Omental fat pad (tissue), 4 donors: ENCODE measurements around the gene GRB14. TPM values are rescaled to one million over a fixed set of nuclear protein-coding genes. Genes with fewer than 3 reads are reported as not detected.

Experiments used
- ATAC-seq: fragments of 150-250 bp; one replicate; pipeline ENCODE4 v1.9.1; 2016; ENCODE audit warnings: mild to moderate bottlenecking, moderate library complexity; ENCODE audit not compliant: low FRiP score
- DNase-seq: peaks from one replicate; pipeline ENCODE4 v3.0.0-alpha.2; 2019; ENCODE audit warnings: low spot score
- total RNA-seq, 4 donors: library from RNA; depleted of rRNA; stranded (reverse); fragments of >200 nt; gene quantifications; one replicate each; pipeline ENCODE4 v1.1.0, GENCODE V29; 2016
- TF ChIP-seq, protein P1 (sequence below), 3 donors: fragments of 450-650 bp; IDR thresholded peaks; one replicate each; pipeline ENCODE4 v1.5.1; 2016 to 2017; ENCODE audit warnings: antibody characterized with exemption in 3 of 3, mild to moderate bottlenecking in 3 of 3, moderate library complexity in 2 of 3

Gene GRB14
- total RNA-seq, 4 donors from 2014 or later: 4.5 to 7.4 (median 5.3) TPM

DNA sequence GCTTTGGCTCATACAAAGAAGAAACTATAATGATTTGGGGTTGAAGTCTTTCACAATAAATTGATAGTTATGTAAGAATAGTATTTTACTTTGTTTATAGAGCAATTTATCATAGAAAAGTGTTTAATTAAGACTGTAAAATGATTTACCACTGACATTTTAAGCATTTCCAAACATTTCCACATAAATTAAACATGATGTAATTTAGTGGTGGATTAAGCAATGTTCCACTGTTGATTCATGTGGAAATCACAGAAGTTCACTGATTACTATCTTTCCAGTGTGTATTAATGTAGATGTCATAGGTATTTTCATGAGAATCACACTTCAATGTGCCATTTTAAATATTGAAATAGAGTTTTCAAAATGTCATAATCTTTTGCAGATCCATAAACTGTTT, 40.1 kb upstream of the GRB14 start:
- no peak for DNase-seq
- TF ChIP-seq, protein P1, sequence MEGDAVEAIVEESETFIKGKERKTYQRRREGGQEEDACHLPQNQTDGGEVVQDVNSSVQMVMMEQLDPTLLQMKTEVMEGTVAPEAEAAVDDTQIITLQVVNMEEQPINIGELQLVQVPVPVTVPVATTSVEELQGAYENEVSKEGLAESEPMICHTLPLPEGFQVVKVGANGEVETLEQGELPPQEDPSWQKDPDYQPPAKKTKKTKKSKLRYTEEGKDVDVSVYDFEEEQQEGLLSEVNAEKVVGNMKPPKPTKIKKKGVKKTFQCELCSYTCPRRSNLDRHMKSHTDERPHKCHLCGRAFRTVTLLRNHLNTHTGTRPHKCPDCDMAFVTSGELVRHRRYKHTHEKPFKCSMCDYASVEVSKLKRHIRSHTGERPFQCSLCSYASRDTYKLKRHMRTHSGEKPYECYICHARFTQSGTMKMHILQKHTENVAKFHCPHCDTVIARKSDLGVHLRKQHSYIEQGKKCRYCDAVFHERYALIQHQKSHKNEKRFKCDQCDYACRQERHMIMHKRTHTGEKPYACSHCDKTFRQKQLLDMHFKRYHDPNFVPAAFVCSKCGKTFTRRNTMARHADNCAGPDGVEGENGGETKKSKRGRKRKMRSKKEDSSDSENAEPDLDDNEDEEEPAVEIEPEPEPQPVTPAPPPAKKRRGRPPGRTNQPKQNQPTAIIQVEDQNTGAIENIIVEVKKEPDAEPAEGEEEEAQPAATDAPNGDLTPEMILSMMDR (IDR thresholded peaks at IDR 0.05): no peak
- ATAC-seq: no peak

GRCh38 chr2:164657129-164657528, 35.8 kb upstream of the GRB14 start:
- DNase-seq (no peak), ATAC-seq (no peak)
- TF ChIP-seq, protein P1 (IDR thresholded peaks at IDR 0.05): no peak

- ATAC-seq (no peak), DNase-seq (no peak)
- TF ChIP-seq, protein P1 (IDR thresholded peaks at IDR 0.05): no peak
Measured at GRCh38 chr2:164655750-164656149, 34.5 kb upstream of the GRB14 start.

GRCh38 chr2:164655336-164655735, 34.1 kb upstream of the GRB14 start:
- TF ChIP-seq, protein P1 (IDR thresholded peaks at IDR 0.05): no peak
- ATAC-seq: no peak
- DNase-seq: no peak

GRCh38 chr2:164651361-164651760, 30.1 kb upstream of the GRB14 start:
- DNase-seq (no peak), ATAC-seq (no peak)
- TF ChIP-seq, protein P1 (IDR thresholded peaks at IDR 0.05): no peak

DNA sequence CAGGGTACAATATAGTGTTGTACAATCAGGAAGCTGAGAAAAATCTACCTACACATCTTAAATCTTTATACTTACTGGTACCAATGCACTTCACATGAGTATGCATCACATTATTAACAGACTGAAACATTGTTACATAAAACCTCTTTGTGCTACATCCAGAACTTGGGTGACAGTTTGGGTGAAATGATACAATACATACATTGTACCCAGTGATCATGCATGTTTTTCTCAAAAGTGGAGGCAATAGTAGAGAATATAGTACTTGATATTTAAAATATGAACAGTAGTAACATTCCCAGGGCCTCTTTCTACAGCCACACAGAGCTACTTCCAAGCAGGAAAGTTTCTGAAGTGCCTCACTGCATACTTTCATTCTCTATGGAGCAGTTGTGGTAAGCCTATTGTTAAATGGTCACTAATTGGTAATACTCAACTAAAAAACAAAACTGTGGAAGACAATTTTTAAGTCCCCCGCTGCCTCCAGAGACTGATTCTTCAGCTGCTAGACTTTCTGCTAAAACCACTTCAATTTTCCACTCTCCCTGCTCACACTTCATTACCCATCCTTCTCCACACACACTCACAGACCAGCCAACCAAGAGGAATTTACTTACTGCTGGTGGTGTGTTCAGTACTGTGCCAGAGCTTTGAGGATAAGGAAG, 22.9 kb upstream of the GRB14 start:
- DNase-seq (no peak), ATAC-seq (no peak)
- TF ChIP-seq, protein P1 (IDR thresholded peaks at IDR 0.05): no peak

DNA sequence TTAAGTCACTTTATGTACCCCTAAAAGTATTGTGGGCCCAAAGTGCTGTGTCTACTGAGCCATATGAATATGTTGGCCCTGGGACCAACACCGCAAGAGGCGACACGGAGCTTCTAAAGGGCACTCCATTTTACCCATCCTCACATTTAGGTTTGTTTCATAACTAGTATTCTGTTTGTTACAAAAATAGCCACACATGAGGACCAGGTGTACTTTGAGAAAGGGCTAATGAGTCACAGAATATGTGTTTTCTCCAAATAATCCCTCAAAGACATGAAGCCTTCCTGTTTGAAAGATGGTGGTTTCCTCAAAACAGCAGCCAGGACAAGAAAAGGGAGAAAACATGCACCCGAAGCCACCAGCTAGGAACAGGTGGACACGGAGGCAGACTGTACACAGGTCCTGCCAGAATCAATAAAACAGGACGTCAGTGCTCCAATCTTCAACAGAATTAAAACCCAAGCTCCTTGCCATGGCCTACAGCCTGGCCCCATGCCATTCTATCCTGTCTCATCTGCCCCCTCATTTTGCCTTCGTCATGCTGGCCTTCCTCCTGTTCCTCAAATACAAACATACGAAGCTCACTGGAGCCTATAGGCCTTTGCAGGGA, 21.8 kb upstream of the GRB14 start:
- DNase-seq (no peak), ATAC-seq (no peak)
- TF ChIP-seq, protein P1 (IDR thresholded peaks at IDR 0.05): no peak
